ENCODE results near the gene RPRD1B. TPM values are rescaled to one million over a fixed set of nuclear protein-coding genes. Genes with fewer than 3 reads are reported as not detected.

The RPRD1B gene, protein sequence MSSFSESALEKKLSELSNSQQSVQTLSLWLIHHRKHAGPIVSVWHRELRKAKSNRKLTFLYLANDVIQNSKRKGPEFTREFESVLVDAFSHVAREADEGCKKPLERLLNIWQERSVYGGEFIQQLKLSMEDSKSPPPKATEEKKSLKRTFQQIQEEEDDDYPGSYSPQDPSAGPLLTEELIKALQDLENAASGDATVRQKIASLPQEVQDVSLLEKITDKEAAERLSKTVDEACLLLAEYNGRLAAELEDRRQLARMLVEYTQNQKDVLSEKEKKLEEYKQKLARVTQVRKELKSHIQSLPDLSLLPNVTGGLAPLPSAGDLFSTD
- total RNA-seq = 39.4 and 42.6 TPM in 2 replicates

DNA sequence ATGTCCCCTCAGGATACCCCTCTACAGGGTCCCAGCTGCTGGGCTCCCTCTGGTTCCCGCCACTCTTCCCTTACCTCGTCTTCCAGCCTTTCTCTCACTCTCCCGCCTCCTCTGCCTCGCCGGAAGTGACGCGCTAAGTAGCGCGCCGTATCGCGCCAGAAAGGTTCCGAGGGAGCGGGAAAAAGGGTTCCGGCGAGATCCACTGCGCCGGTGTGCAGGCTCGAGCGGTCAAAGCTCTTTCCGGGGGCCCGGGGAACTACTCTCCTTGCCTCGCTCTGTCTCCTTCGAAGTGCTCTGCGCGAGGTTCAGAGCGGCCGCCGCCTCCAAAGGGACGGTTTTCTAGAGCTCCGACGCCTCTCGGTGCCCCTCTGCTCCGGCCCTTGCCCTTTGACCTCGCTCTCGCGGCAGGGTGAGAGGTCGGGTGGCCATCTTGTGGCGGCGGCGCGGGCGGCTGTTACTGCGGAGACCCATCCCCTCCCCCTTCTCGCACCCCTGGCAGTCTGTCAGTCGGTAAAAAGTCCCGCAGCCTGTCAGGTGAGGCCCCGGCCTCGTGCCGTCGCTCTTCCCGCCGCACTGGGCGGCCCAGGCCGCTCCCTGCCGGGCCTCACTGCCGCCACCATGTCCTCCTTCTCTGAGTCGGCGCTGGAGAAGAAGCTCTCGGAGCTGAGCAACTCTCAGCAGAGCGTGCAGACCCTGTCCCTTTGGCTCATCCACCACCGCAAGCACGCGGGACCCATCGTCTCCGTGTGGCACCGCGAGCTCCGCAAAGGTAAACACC is at the start of gene RPRD1B, which contains the start of gene TTI1:
Gene RPRD1B, plus strand, starts transcription at position 417 of the 778 bp plus-strand sequence. Its CDS starts 202 bp downstream, at position 619.
Gene TTI1, minus strand, starts transcription at position 127 of the 778 bp plus-strand sequence. CDS start 19,640 bp downstream, outside the sequence.
- H3K4me1 Mint-ChIP-seq (ENCODE audit: low read depth) = peaks cover 54% of the 10 kb centered on the region
- intact Hi-C loops (cut with micrococcal nuclease) = no loop called here
- H3K4me3 Mint-ChIP-seq (ENCODE audit: low read depth) = peak within 1 kb of the TSS; percentile 99
- peak; percentile 87 for DNase-seq (ENCODE audit: low spot score)
- H3K27ac Mint-ChIP-seq = peak within 1 kb of the TSS; percentile 98
- peaks cover 40% of the 10 kb centered on the region for H3K36me3 Mint-ChIP-seq (ENCODE audit: low read depth)
- H3K9me3 Mint-ChIP-seq = no peaks in the 10 kb centered on the region
- H3K27me3 Mint-ChIP-seq (ENCODE audit: low read depth) = no peaks in the 10 kb centered on the region

- Mint-ChIP-seq H3K4me3 (ENCODE audit: low read depth) (no peak overlapping the region), H3K36me3 (ENCODE audit: low read depth) (peaks cover 33% of the 10 kb centered on the region)
These were observed 49.3 kb upstream of the RPRD1B start for GRCh38 chr20:37984018-37984785.

DNA sequence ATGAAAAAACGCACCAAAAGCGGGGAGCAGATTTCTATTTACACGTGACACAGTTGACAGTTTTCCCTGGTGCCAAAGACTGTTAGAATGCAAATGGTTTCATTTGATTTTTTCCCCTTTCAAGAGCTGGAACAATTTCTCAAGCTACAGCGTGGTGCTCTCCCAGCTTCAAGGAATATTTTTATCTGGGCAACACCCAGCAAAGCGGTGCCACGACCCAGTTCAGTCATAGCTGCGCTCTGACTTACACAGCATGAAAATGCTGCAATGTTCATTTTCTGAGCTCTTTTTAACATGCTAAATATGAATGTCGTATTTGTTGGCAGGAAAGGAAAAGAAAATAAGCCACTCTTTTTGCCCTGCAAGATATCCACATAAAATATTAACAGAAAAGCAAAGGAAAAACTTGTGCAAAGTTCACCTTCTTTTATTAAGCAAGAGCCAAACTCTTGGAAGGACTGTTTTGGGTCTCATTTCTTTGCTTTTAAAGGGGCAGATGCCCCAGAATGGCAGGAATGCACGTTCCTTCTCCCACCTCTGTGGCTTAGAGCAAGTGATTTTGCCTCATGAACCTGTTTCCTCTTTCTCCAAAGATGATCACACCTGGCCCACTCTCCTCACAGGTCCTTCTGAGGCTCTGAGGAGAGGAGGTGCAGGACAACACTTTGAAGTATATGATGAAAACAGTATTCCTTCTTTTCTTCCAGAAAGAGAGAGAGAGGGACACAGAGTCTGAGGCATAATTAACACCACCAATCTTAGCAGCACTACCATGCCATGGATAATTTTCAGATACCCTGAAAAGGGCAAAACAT is 47.3 kb upstream of the RPRD1B start:
- Mint-ChIP-seq H3K36me3 (ENCODE audit: low read depth) (peaks cover 49% of the 10 kb centered on the region), H3K9me3 (no peaks in the 10 kb centered on the region), H3K27me3 (ENCODE audit: low read depth) (no peaks in the 10 kb centered on the region), H3K4me3 (ENCODE audit: low read depth) (no peak overlapping the region), H3K27ac (no peak overlapping the region), H3K4me1 (ENCODE audit: low read depth) (peaks cover 18% of the 10 kb centered on the region)
- intact Hi-C loops (cut with micrococcal nuclease) = no loop called here
- no peak for DNase-seq (ENCODE audit: low spot score)

More at GRCh38 chr20:37984018-37984785, 49.3 kb upstream of the RPRD1B start:
- no peak for DNase-seq (ENCODE audit: low spot score)
- H3K27ac Mint-ChIP-seq = no peak overlapping the region
- H3K27me3 Mint-ChIP-seq (ENCODE audit: low read depth) = no peaks in the 10 kb centered on the region
- no peaks in the 10 kb centered on the region for H3K9me3 Mint-ChIP-seq
- intact Hi-C loops (cut with micrococcal nuclease) = no loop called here
- no peaks in the 10 kb centered on the region for H3K4me1 Mint-ChIP-seq (ENCODE audit: low read depth)

GRCh38 chr20:37986873-37987601 is 46.5 kb upstream of the RPRD1B start:
- Mint-ChIP-seq H3K4me1 (ENCODE audit: low read depth) (peaks cover 24% of the 10 kb centered on the region), H3K36me3 (ENCODE audit: low read depth) (peaks cover 50% of the 10 kb centered on the region), H3K27me3 (ENCODE audit: low read depth) (no peaks in the 10 kb centered on the region), H3K27ac (no peak overlapping the region), H3K9me3 (no peaks in the 10 kb centered on the region), H3K4me3 (ENCODE audit: low read depth) (no peak overlapping the region)
- DNase-seq (ENCODE audit: low spot score) = no peak
- intact Hi-C loops (cut with micrococcal nuclease) = no loop called here

- Mint-ChIP-seq H3K27ac (no peak overlapping the region), H3K4me1 (ENCODE audit: low read depth) (peaks cover 26% of the 10 kb centered on the region), H3K27me3 (ENCODE audit: low read depth) (no peaks in the 10 kb centered on the region), H3K4me3 (ENCODE audit: low read depth) (no peak overlapping the region), H3K36me3 (ENCODE audit: low read depth) (peaks cover 45% of the 10 kb centered on the region), H3K9me3 (no peaks in the 10 kb centered on the region)
- intact Hi-C loops (cut with micrococcal nuclease) = no loop called here
- no peak for DNase-seq (ENCODE audit: low spot score)
These were observed 45.8 kb upstream of the RPRD1B start for GRCh38 chr20:37987602-37988290.

- intact Hi-C loops (cut with micrococcal nuclease) = no loop called here
- Mint-ChIP-seq H3K4me1 (ENCODE audit: low read depth) (peaks cover 27% of the 10 kb centered on the region), H3K27me3 (ENCODE audit: low read depth) (no peaks in the 10 kb centered on the region), H3K9me3 (no peaks in the 10 kb centered on the region), H3K4me3 (ENCODE audit: low read depth) (no peak overlapping the region), H3K27ac (no peak overlapping the region), H3K36me3 (ENCODE audit: low read depth) (peaks cover 40% of the 10 kb centered on the region)
- DNase-seq (ENCODE audit: low spot score) = no peak
These were observed 45.1 kb upstream of the RPRD1B start for GRCh38 chr20:37988306-37988954.

GRCh38 chr20:37989601-37990295 is 43.8 kb upstream of the RPRD1B start:
- Mint-ChIP-seq H3K27me3 (ENCODE audit: low read depth) (no peaks in the 10 kb centered on the region), H3K9me3 (no peaks in the 10 kb centered on the region), H3K4me1 (ENCODE audit: low read depth) (peaks cover 27% of the 10 kb centered on the region), H3K4me3 (ENCODE audit: low read depth) (no peak overlapping the region), H3K36me3 (ENCODE audit: low read depth) (peaks cover 46% of the 10 kb centered on the region), H3K27ac (peak overlapping the region; percentile 83)
- no peak for DNase-seq (ENCODE audit: low spot score)
- intact Hi-C loops (cut with micrococcal nuclease) = loop anchor here (1.0 to 10.0 kb wide), 5 partner anchors 12 to 427 kb away; partner anchors contain the start of gene VSTM2L

- DNase-seq (ENCODE audit: low spot score) = peak; percentile 65
- Mint-ChIP-seq H3K27ac (peak overlapping the region; percentile 83), H3K9me3 (no peaks in the 10 kb centered on the region), H3K36me3 (ENCODE audit: low read depth) (peaks cover 50% of the 10 kb centered on the region), H3K4me1 (ENCODE audit: low read depth) (peaks cover 27% of the 10 kb centered on the region), H3K4me3 (ENCODE audit: low read depth) (no peak overlapping the region), H3K27me3 (ENCODE audit: low read depth) (no peaks in the 10 kb centered on the region)
- intact Hi-C loops (cut with micrococcal nuclease) = loop anchor here (1.0 to 10.0 kb wide), 5 partner anchors 11 to 428 kb away; partner anchors contain the start of gene VSTM2L
These were observed 42.9 kb upstream of the RPRD1B start for GRCh38 chr20:37990571-37991151.

- intact Hi-C loops (cut with micrococcal nuclease) = loop anchor here (5.0 to 10.0 kb wide), 4 partner anchors 69 to 429 kb away; partner anchors contain the start of gene VSTM2L
- peaks cover 27% of the 10 kb centered on the region for H3K4me1 Mint-ChIP-seq (ENCODE audit: low read depth)
- H3K4me3 Mint-ChIP-seq (ENCODE audit: low read depth) = no peak overlapping the region
- H3K27ac Mint-ChIP-seq = peak overlapping the region; percentile 83
- H3K27me3 Mint-ChIP-seq (ENCODE audit: low read depth) = no peaks in the 10 kb centered on the region
- H3K9me3 Mint-ChIP-seq = no peaks in the 10 kb centered on the region
- DNase-seq (ENCODE audit: low spot score) = no peak
- peaks cover 55% of the 10 kb centered on the region for H3K36me3 Mint-ChIP-seq (ENCODE audit: low read depth)
These were observed 42.2 kb upstream of the RPRD1B start for GRCh38 chr20:37991157-37991866.

Data from activated T-helper 2 cell treated with anti-CD3 and anti-CD28 coated beads, Interferon-gamma antibody, Interleukin-2, Interleukin-4, amounts not matched to agents 10 μg/mL and 5 μg/mL and 100 μg/mL, durations not matched to agents 14 hours and 24 hours and 36 hours (primary cell).